Activated CD8-positive, alpha-beta T cell treated with anti-CD3 and anti-CD28 coated beads for 36 hours (primary cell): Measurements from ENCODE around the gene LIPC. TPM values are rescaled to one million over a fixed set of nuclear protein-coding genes. Genes with fewer than 3 reads are reported as not detected.

ENCODE experiments used
- ATAC-seq: fragments of 200-7000 bp; cut with Tn5 transposase; one replicate; pipeline ENCODE4 v1.10.0; 2021; ENCODE audit warnings: mild to moderate bottlenecking, moderate library complexity
- CTCF ChIA-PET: fragments of 350-600 bp; sonication (Branson Sonifier 250); formaldehyde crosslinking; loops from one replicate; lab custom pipeline; 2021; ENCODE audit warnings: antibody characterized with exemption; lab: Charles Lee
- POLR2A ChIA-PET: fragments of 350-600 bp; sonication (Branson Sonifier 250); formaldehyde crosslinking; loops from one replicate; lab custom pipeline; 2021; ENCODE audit warnings: antibody characterized with exemption; lab: Charles Lee
- DNase-seq: peaks from one replicate; pipeline ENCODE4 v3.0.0-alpha.2; 2020
- H3K27ac Mint-ChIP-seq: one replicate; pipeline ENCODE4 v1.8.0; 2021; ENCODE audit warnings: mild to moderate bottlenecking, mixed read lengths
- H3K27me3 Mint-ChIP-seq: one replicate; pipeline ENCODE4 v1.8.0; 2021; ENCODE audit warnings: mixed read lengths
- H3K36me3 Mint-ChIP-seq: one replicate; pipeline ENCODE4 v1.8.0; 2021; ENCODE audit warnings: low read depth, mixed read lengths
- H3K4me1 Mint-ChIP-seq: one replicate; pipeline ENCODE4 v1.8.0; 2021; ENCODE audit warnings: low read depth, mixed read lengths
- H3K4me3 Mint-ChIP-seq: one replicate; pipeline ENCODE4 v1.8.0; 2021; ENCODE audit warnings: mild to moderate bottlenecking, moderate library complexity, mixed read lengths
- H3K9me3 Mint-ChIP-seq: one replicate; pipeline ENCODE4 v1.8.0; 2021; ENCODE audit warnings: mixed read lengths
- CTCF ChIP-seq: fragments of 200-600 bp; IDR thresholded peaks from one replicate; pipeline ENCODE4 v1.8.0; 2022; ENCODE audit warnings: antibody characterized with exemption, mild to moderate bottlenecking
- intact Hi-C: fragments of 100-400 bp; cut with micrococcal nuclease; formaldehyde crosslinking; loops from one replicate; pipeline ENCODE4 v1.10.0; 2022
- total RNA-seq, 2 experiments: library from RNA; stranded (reverse); gene quantifications; one replicate each; pipeline ENCODE4 v1.2.3, GENCODE V29; 2021

LIPC gene
- total RNA-seq, 2 experiments from 2014 or later = 1.0 to 1.2 TPM

DNA sequence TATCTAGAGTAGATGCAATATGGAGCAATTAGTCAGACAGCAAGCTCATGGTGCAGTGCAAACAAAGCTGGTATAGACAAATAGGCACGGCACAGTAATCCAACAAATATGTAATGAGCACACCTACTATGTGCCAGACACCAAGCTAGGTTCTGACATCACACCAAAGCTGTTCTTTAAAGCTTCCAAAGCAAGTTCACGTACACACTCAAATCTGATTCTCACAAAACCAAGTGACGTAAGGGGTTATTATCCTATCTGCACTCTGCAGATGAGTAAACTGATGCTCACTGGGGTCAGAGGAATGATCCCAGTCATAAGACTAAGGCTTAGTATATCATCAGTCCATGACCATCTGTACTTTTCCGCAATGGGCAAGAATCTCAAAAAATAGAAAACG is 27.8 kb upstream of the LIPC start:
- no peaks in the 10 kb centered on the region for H3K27me3 Mint-ChIP-seq
- H3K4me1 Mint-ChIP-seq = no peaks in the 10 kb centered on the region
- POLR2A ChIA-PET = interaction anchor here (1.2 kb wide), 1 partner anchor 346 kb away, joined by 3 read pairs; no protein-coding TSS in a partner anchor
- H3K4me3 Mint-ChIP-seq = no peak overlapping the region
- no peaks in the 10 kb centered on the region for H3K9me3 Mint-ChIP-seq
- intact Hi-C loops = no loop called here
- H3K27ac Mint-ChIP-seq = no peak overlapping the region
- CTCF ChIA-PET = no interaction called here
- no peak for DNase-seq
- ATAC-seq = no peak
- TF ChIP-seq CTCF = no peak
- H3K36me3 Mint-ChIP-seq = no peaks in the 10 kb centered on the region

- DNase-seq (no peak), ATAC-seq (no peak)
- POLR2A ChIA-PET = interaction anchor here (1.0 to 1.2 kb wide), 2 partner anchors 12 to 345 kb away, joined by 3 read pairs; no protein-coding TSS in a partner anchor
- H3K9me3 Mint-ChIP-seq = no peaks in the 10 kb centered on the region
- peaks cover 2% of the 10 kb centered on the region for H3K4me1 Mint-ChIP-seq
- no peak overlapping the region for H3K27ac Mint-ChIP-seq
- H3K4me3 Mint-ChIP-seq = no peak overlapping the region
- intact Hi-C loops = no loop called here
- CTCF ChIA-PET = no interaction called here
- TF ChIP-seq CTCF = no peak
- H3K36me3 Mint-ChIP-seq = no peaks in the 10 kb centered on the region
- H3K27me3 Mint-ChIP-seq = no peaks in the 10 kb centered on the region
Measured at GRCh38 chr15:58404722-58405121, 27.1 kb upstream of the LIPC start.

DNA sequence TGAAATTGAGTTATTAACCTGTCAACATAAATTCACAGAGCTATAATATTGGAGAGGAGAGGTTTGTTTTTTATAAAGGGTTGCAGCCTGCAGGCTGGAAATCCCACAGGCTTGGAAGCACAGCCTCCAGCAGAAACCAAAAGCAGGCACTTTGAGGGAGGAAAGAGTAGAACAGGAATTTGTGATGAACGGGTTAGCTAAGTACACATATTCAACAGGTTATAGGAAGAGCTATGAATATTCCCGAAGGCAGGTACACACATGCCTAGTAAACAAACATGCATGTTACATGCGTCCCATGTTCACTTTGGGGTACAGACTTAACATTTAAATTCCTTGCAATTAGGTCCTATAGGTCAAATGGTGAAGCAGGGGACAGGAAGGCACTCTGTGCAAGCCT is 25.9 kb upstream of the LIPC start:
- intact Hi-C loops = no loop called here
- Mint-ChIP-seq H3K4me1 (peaks cover 9% of the 10 kb centered on the region), H3K27ac (no peak overlapping the region), H3K36me3 (no peaks in the 10 kb centered on the region), H3K4me3 (no peak overlapping the region), H3K9me3 (no peaks in the 10 kb centered on the region), H3K27me3 (no peaks in the 10 kb centered on the region)
- TF ChIP-seq CTCF = no peak
- DNase-seq (no peak), ATAC-seq (no peak)
- ChIA-PET CTCF (no interaction called here), POLR2A (interaction anchor here (0.6 to 1.0 kb wide), 2 partner anchors 11 to 101 kb away, joined by 3 read pairs; no protein-coding TSS in a partner anchor)

DNA sequence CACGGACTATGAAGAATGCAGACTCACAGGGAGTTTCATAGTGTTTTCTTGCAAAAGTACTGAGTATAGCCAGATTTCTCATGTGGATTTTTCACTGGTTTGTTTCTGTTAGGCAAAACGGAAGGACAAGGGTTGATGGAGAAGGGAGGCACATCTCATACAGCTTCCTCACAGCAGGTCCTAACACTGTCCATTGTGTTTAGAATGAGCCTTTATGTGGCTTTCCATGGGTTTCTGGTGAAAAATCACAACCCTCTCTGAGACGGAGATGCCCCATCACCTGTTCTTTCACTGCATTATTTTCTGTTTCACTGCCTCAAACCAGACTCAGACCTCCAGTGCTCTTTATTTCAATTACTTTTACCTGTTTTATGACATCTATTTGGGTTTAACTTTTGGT is 25.0 kb upstream of the LIPC start:
- ChIA-PET POLR2A (no interaction called here), CTCF (no interaction called here)
- Mint-ChIP-seq H3K27ac (no peak overlapping the region), H3K4me1 (peaks cover 13% of the 10 kb centered on the region), H3K9me3 (no peaks in the 10 kb centered on the region), H3K27me3 (no peaks in the 10 kb centered on the region), H3K36me3 (no peaks in the 10 kb centered on the region), H3K4me3 (no peak overlapping the region)
- intact Hi-C loops = no loop called here
- TF ChIP-seq CTCF = no peak
- no peak for DNase-seq
- no peak for ATAC-seq

GRCh38 chr15:58407236-58407775 is 24.5 kb upstream of the LIPC start:
- Mint-ChIP-seq H3K9me3 (no peaks in the 10 kb centered on the region), H3K4me3 (no peak overlapping the region), H3K27ac (no peak overlapping the region), H3K36me3 (no peaks in the 10 kb centered on the region), H3K4me1 (peaks cover 13% of the 10 kb centered on the region), H3K27me3 (no peaks in the 10 kb centered on the region)
- ATAC-seq = no peak
- TF ChIP-seq CTCF = no peak
- no peak for DNase-seq
- ChIA-PET POLR2A (no interaction called here), CTCF (no interaction called here)
- intact Hi-C loops = no loop called here
